NCI-H2107 treated with DMSO at 0.1 percent for 48 hours (cell line): ENCODE data around the gene SPCS1.

Experiments used
- DNase-seq: peaks from one replicate; lab custom pipeline; 2025; ENCODE audit not compliant: unreplicated experiment; lab: John Stamatoyannopoulos, UW

SPCS1 gene

GRCh38 chr3:52694528-52695189 lies 11.2 kb upstream of the SPCS1 start:
- DNase-seq = no peak

- no peak for DNase-seq
Observed at GRCh38 chr3:52695798-52696671, 9.9 kb upstream of the SPCS1 start.

- no peak for DNase-seq
Observed at GRCh38 chr3:52696830-52697631, 8.9 kb upstream of the SPCS1 start.

GRCh38 chr3:52697632-52697965 lies 8.3 kb upstream of the SPCS1 start:
- no peak for DNase-seq

GRCh38 chr3:52703341-52703740 lies 2.6 kb upstream of the SPCS1 start:
- no peak for DNase-seq

GRCh38 chr3:52704611-52705437 lies 1.1 kb upstream of the SPCS1 start:
- no peak for DNase-seq

GRCh38 chr3:52705438-52705687 lies 543 bp upstream of the SPCS1 start:
- DNase-seq = no peak

GRCh38 chr3:52707585-52707984 lies 1.7 kb downstream of the SPCS1 start:
- DNase-seq = no peak

- no peak for DNase-seq
Observed at GRCh38 chr3:52710512-52710911, 4.6 kb downstream of the SPCS1 start.

- DNase-seq = no peak
Observed at GRCh38 chr3:52712291-52713212, 6.6 kb downstream of the SPCS1 start.

GRCh38 chr3:52714335-52715302 lies 8.7 kb downstream of the SPCS1 start:
- no peak for DNase-seq

- no peak for DNase-seq
Observed at GRCh38 chr3:52715714-52716305, 9.9 kb downstream of the SPCS1 start.

- no peak for DNase-seq
Observed at GRCh38 chr3:52719618-52720017, 13.7 kb downstream of the SPCS1 start.

- no peak for DNase-seq
Observed at GRCh38 chr3:52721002-52721729, 15.3 kb downstream of the SPCS1 start.

- DNase-seq = no peak
Observed at GRCh38 chr3:52721730-52722008, 15.8 kb downstream of the SPCS1 start.

- DNase-seq = no peak
Observed at GRCh38 chr3:52722491-52722890, 16.6 kb downstream of the SPCS1 start.

- DNase-seq = no peak
Observed at GRCh38 chr3:52723935-52724334, 18.0 kb downstream of the SPCS1 start.

- no peak for DNase-seq
Observed at GRCh38 chr3:52724511-52724910, 18.6 kb downstream of the SPCS1 start.
